Activated CD8-positive, alpha-beta memory T cell treated with anti-CD3 and anti-CD28 coated beads, Interleukin-2, amount 50 U/mL, for 24 hours (primary cell): Measurements from ENCODE around the gene TAF1C.
"Not testable (repeated sequence)": the region's sequence is repeated elsewhere in the genome, so short reads cannot be mapped to it uniquely, and the experiment has no call there.

Source experiments
- DNase-seq: peaks from one replicate; pipeline ENCODE4 v3.0.0-alpha.2; 2020; ENCODE audit errors: extremely low read depth

Gene TAF1C

DNA sequence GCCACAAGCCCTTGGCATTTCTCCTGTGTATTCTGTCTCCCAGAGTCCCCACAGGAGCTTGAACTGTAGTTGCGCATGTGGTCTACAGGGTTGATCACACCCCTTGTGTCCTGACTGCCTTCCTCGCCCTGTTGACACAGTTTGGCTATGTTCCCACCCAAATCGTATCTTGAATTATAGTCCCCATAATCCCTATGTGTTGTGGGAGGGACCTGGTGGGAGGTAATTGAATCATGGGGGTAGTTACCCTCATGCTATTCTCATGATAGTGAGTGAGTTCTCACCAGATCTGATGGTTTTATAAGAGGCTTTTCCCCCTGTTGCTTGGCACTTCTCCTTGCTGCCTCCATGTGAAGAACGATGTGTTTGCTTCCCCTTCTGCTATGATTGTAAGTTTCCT lies 25.3 kb upstream of the TAF1C start:
- no peak for DNase-seq

DNA sequence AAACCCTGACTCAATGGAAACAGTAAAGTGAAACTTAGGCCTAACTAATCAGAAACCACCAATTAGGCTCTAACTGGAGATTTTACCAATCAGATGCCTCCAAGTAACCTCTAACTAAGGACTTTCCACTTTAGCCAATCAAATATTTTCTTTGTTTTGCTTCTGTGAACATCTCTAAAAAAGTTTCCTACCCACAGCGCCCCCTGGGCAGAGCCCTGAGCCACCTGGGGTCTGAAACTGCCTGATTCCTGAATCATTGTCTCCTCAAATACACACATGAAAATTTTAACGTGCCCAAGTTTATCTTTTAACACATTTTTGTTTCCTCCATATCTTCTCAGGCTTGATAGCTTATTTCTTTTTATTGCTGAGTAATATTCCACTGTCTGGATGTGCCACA lies 23.1 kb upstream of the TAF1C start:
- no peak for DNase-seq

DNA sequence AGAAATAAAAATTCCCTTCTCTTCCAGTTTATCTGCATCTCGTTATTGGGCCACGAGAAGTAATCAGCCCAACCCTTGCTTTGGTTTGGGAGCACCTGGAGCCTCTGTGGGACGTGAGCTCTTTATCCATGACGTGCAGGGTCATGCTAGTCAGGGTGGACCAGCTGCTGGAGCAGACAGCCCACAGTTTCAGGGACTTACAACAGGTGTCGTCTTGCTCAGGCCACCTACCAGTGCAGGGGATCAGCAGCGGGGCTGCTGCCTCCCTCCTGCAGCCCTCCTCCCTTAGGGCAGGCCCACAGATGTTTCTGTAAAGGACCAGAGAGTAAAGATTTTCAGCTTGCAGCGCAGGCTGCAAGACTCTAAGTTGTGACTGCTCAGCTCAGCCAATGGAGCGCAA lies 21.0 kb upstream of the TAF1C start:
- DNase-seq: no peak

- DNase-seq: no peak
Observed at GRCh38 chr16:84207251-84207650, 20.4 kb upstream of the TAF1C start.

DNA sequence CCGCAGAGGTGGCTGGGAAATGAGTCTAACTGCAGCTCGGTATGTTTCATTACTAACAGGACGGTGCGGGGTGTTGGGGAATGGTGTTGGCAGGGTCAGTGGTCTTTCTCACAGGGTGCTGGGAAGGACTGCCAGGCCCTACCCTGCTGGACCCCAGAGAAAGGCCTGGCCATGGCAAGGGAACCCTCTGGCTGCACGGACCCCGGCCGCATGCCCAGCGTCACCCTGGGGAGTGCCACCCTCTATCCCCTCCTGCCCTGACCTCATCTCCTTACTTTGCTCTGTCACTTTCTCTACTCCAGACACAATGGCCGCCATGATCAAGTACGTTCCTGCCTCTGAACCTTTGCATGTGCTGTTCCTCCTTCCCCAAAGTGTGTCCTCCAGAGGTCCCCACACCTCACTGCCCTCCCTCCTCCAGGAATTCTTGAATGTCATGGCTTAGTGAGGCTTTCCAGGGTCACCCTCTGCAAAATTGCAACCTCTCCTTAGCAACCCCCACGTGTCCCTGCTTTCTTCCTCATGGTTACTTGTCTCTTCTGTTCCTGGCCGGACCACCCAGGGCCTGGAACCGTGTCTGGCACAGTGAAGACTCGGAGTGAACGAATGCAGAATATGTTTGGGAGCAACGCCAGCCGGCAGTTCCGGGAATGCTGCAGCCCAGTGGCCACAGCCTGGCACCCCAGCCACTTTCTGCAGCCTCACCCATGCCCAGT lies 19.3 kb upstream of the TAF1C start:
- DNase-seq: no peak

DNA sequence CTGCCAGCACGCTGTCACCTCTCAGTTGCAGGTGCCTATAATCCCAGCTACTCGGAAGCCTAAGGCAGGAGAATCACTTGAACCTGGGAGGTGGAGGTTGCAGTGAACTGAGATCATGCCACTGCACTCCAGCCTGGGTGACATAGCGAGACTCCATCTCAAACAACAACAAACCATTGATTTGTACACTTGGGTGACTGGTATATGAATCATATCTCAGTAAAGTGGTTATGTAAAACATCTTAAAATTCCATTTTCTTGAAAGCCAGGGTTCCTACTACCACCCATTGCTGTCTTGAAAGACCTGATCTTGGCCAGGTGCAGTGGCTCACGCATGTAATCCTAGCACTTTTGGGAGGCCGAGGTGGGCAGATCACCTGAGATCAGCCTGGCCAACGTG lies 18.3 kb upstream of the TAF1C start:
- not testable (repeated sequence) for DNase-seq

DNA sequence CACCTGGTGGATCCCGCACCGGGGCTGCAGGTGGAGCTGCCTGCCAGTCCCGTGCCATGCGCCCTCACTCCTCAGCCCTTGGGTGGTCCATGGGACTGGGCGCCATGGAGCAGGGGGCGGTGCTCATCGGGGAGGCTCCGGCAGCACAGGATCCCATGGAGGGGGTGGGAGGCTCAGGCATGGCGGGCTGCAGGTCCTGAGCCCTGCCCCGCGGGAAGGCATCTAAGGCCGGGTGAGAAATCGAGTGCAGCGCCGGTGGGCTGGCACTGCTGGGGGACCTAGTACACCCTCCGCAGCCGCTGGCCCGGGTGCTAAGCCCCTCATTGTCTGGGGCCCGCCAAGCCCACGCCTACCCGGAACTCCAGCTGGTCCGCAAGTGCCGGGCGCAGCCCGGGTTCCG lies 17.7 kb upstream of the TAF1C start:
- not testable (repeated sequence) for DNase-seq

- DNase-seq: no peak
Observed at GRCh38 chr16:84199861-84200260, 13.0 kb upstream of the TAF1C start.

DNA sequence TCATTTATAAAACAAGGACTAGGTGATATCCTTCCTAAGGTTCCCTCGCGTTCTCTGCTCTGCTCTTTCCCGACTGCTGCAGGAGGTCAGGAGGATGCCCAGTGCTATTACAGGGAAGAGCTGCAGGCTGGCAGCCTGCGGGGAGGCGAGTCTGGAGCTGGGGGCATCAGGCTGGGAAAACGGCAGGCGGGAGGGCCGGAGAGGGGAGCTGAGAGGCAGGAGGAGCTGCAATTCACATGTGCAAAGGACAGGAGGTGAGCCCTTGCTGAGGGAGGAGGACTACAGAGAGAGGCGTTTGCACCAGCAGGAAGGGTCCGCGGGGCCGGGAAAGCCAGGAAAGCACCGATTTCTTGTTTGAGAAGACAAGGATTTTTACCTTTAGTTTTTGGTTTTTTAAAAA lies 12.2 kb upstream of the TAF1C start:
- DNase-seq: no peak

GRCh38 chr16:84198401-84198800 lies 11.5 kb upstream of the TAF1C start:
- no peak for DNase-seq

DNA sequence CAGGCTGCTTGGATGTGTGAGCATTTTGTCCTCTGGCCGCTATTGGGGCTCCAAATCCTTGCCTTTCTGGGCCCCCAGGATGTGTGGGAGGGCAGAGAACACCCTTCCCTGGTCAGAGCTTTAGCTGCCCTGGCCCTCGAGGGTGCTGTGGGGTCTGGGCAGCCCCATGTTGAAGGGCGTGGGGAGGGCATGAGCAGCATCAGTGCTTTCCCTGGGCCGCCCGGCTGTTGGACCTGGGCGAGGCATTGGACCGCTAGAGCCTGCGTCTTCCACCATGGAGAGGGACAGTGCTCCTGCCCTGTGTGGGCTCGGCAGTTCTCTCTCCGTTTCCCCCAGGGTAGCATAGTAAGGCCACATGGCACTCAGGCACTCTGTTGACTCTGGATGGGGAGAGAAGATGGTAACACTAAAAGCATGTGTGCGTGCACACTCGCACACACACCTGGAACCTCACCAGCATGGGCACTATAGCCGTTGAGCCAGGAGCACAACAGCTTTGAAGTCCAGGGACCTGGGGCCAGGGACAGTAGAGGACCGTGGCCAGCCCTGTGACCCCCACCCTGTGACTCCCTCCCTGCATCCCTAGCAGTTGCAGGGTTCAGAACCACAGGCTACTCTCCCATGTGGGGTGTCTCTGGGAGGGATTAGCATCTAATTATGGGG lies 10.7 kb upstream of the TAF1C start:
- no peak for DNase-seq

DNA sequence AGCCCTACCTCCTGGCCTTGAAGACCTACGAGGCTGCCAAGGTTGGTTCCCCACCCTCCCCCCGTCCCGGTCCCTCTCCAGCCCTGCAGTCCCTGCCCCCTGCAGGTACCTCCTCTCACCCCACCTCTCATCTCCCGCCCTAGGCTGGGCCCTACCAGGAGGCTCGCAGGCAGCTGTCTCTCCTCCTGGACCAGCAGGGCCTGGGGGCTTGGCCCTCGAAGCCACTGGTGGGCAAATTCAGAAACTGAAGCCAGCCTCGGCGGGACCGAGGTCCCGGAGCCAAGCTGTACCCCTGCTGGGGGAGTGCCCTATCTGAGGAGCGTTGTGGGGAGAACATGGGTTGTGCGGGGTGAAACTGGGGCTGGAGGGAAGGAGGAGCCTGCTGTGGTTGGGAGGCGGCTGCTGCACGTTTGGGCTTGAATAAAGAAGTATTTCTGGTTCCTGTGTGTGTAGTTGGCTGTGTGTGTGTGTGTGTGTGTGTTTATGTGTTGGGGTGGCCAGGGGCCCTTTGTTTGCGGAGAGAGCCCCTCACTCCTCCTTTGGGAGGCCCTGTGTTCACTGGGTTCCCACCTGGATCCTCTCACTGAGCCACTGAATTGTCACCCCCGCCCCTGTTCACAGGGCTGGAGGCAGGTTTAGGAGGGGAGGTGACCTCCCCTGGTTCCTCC lies 10.0 kb upstream of the TAF1C start:
- no peak for DNase-seq

DNA sequence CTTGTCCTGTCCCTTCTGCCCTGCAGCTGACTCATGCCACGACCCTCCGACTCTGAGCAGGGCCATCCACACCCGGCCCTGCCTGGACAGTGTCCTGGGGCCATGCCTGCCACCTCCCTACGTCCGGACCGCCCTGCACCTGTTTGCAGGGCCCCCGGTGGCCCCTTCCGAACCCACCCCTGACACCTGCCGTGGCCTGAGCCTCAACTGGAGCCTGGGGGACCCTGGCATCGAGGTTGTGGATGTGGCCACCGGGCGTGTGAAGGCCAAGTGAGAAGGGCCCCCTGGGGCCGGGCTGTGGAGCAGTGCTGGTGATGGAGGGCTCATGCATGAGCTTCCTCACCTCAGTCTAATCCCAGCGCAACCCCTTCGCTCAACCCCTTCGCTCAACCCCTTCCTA lies 9.2 kb upstream of the TAF1C start:
- no peak for DNase-seq

GRCh38 chr16:84195201-84196093 lies 8.6 kb upstream of the TAF1C start:
- no peak for DNase-seq

- DNase-seq: no peak
Observed at GRCh38 chr16:84194470-84195200, 7.8 kb upstream of the TAF1C start.

GRCh38 chr16:84194018-84194417 lies 7.2 kb upstream of the TAF1C start:
- DNase-seq: no peak

- no peak for DNase-seq
Observed at GRCh38 chr16:84193480-84193879, 6.6 kb upstream of the TAF1C start.

- no peak for DNase-seq
Observed at GRCh38 chr16:84191466-84191865, 4.6 kb upstream of the TAF1C start.

- DNase-seq: no peak
Observed at GRCh38 chr16:84190731-84191388, 4.0 kb upstream of the TAF1C start, which contains the start of gene ADAD2. Gene ADAD2 (plus strand): TSS chr16:84191157. CDS start chr16:84191231, 74 bp downstream.

GRCh38 chr16:84184775-84185174 lies 2.1 kb downstream of the TAF1C start:
- no peak for DNase-seq
